ENCODE results near the gene GFOD1.
"Not testable (repeated sequence)": the region's sequence is repeated elsewhere in the genome, so short reads cannot be mapped to it uniquely, and the experiment has no call there.

GFOD1 gene

DNA sequence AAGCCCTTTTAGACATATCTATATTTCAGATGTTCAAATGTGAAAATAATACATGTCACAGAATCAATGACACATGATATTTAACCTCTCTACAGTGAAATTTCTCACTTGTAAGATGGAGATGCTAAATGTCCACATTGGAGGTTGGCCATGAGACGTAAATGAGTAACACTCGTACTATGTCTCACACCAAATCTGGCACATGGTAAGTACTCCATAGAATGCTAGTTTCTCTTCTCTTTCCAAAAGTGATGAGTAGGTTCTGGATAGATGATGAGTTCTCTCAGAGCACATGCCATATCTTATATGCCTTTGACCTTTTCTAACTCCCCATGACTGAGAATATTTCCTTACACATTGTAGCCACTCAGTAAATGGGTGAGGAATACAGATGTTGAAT, 17.7 kb downstream of the GFOD1 start:
- H3K27ac ChIP-seq: no peak overlapping the region
- no peak overlapping the region for H3K4me3 ChIP-seq

DNA sequence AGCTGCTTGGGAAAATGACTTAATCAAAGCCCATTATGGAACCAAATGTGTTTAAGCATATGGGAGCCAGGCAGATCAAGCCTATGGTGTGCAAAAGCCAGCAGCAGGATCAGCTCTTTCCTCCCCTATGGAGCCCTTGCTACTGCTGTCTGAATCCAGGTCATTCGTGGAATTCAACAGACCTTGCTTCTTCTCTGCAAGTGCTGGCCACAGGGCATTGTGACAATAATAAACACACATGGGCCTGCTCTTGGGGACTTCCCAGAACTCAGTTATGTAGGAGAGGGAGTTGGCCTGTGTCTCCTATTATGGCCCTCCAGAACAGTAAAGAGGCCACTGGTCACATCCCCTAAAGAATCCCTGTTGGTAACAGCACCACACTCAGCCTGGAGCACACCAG, 18.6 kb downstream of the GFOD1 start:
- Histone ChIP-seq H3K27ac (no peak overlapping the region), H3K4me3 (no peak overlapping the region)

DNA sequence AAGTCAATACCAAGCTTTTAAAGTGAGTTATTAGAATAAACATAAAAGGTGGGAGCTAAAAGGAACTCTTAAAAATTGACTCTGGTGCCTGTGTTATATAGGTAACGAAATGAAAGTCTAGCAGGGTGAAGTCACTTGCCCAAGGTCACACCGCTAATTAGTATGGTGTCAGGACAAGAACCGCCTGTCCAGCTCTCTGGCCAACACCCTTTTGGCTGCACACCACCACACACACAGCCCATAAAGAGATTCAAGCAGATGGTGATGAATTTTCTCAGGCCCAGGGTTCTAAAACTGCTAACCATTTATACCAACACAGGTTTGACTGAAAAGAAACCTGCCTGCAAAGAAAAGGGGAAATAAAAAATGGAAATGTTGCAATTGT, 20.2 kb downstream of the GFOD1 start:
- Histone ChIP-seq H3K4me3 (no peak overlapping the region), H3K27ac (no peak overlapping the region)

DNA sequence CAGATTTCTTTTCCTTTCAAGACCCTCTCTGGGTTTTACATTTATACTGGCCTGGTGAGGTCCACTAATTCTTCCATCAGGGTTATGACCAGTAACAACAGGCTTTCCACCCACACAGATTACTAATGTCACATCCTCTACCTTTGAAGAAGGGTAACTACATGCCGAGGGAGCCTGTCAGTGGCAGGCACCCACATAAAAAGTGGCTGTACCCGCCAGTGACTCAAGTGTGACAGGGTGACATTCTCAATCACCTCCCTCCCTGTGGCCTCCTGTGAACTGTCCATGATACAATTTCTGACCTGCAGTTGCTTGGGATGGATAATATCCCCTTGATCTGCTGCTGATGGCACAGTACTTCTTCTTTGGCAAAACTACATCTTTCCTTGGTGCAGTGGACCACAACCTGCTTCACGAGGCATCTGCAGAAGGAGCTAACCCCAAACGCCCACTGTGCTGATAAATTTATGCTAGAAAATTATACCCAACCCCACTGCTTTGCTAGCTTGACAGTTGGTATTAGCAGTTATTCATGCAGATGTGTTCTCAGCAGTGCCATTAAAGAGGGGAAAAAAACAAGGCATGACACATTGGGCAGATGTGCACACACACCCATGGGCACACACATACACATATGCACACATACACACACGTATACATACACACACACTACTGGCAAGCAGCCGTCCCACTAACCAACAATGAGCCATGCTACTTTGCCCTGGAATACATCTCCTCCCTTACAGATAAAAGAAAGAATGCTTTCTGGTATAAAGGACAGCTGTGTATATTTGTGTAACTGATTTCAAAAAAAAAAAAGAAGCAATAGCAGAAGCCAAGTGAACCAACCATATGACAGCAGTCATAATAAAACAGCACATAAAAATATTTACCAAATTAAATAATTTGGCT, 20.8 kb downstream of the GFOD1 start:
- Histone ChIP-seq H3K27ac (no peak overlapping the region), H3K4me3 (no peak overlapping the region)

DNA sequence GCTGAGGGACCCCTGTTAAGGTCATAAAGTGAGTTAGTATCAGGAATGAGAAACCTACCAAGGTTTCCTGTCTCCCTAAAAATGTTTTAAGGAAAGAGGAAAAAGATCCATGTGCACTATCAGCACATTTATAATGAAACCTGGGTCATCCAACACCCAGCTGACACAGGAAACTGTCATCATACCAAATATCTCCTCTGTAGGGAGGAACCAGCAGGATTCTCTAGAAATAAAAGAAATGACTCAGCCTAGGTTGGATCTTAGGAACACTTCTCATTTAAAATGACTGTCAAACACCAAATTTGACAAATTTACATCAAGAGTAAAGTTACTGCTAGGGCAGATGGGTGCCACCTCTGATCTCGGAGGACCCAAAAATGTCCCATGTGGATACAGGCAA, 21.7 kb downstream of the GFOD1 start:
- Histone ChIP-seq H3K27ac (peak overlapping the region in 1 of 21 experiments; percentile 6), H3K4me3 (no peak overlapping the region)

DNA sequence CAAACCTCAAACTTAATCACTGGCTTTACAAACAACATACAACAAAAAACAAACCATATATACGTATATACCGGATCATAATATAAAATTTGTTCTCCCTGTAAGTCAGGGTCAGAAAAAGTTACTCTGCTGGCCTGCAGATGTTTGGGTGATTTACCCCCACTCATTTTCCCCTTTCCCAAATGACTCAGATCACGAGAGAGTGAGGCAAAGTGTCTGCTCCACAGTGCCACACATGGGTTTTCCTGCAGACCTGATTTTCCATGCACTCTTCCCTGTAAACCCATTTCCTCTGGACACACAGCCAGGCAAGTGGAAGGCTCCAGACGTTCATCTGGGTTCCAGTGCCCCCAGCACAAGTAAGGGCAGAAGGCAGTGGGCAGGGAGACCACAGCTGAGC, 23.5 kb downstream of the GFOD1 start:
- H3K4me3 ChIP-seq: no peak overlapping the region
- H3K27ac ChIP-seq: no peak overlapping the region

DNA sequence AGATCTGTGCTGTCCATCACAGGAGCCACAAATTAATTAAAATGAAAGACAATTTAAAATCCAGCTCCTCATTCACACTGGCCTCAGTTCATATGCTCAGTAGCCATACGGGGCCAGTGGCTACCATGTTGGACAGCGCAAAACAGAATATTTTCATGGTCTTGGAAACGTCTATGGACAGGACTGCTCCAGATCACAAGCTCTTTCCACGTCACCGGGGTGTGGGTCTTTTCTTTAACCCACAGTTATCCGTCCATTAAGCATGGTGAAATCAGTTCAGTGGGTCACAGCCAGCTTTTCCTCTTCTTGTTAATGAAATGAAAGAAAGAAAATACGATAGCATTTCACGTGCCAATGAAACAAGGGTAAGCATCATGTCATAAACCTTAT, 24.1 kb downstream of the GFOD1 start:
- Histone ChIP-seq H3K4me3 (no peak overlapping the region), H3K27ac (no peak overlapping the region)

DNA sequence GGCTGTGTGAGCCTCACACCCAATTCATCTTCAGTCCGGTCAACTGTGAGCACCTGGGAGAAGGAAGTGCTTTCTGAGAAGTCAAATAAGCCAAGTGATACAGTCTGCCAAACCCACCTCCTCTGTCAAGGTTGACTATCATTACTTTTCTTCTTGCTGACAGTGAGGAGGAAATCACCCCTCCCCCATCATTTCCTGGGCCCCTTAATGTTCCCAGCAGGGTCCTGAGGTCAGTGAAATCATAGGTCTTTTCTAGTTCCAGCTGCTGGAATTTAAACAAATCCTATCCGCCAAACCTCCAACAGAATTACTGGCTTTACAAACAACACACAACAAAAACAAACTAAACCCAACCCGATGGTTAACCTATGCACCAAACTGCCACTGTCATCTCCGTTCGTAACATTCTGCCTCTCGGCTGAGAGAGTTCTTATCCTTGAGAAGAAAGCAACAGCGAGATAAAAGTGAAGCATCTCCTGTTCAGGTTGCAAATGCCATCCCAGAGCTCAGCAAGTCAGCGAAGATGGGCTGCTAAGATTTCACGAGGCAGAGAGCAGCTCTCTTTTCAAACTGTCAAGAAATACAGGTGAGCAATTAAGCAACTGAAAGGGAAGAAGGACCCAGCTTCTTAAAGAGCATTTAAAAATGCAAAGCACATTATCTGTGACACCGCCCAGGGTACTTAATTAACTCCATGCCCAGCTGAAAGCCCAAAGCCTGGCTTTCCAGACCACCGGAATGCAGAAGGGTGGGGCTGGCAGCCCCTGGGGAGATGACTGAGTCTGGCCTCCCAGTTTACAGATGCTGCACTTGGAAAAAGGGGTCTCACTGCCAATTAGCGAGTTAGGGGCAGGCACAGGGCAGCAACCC, 24.7 kb downstream of the GFOD1 start:
- Histone ChIP-seq H3K27ac (no peak overlapping the region), H3K4me3 (no peak overlapping the region)

DNA sequence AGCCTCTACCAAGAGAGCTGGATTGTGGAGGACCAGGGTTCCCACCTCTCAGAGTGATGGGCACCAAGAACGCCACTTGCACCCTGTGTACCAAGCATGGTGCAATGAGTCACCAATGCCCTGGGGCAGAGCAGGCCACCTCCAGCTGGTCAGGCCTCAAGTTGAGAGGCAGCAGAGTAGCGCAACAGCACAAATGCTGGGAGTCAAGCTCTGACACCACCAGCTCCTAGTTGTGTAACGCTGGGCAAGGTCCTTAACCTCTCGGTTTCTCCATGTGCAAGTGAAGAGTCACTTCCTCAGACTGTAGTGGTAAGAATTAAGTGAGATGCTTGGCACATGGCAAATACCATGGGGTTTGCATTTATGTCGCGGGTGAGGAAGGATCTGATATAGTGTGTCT, 25.6 kb downstream of the GFOD1 start:
- H3K27ac ChIP-seq: peak overlapping the region in 1 of 21 experiments; percentile 25
- no peak overlapping the region for H3K4me3 ChIP-seq

DNA sequence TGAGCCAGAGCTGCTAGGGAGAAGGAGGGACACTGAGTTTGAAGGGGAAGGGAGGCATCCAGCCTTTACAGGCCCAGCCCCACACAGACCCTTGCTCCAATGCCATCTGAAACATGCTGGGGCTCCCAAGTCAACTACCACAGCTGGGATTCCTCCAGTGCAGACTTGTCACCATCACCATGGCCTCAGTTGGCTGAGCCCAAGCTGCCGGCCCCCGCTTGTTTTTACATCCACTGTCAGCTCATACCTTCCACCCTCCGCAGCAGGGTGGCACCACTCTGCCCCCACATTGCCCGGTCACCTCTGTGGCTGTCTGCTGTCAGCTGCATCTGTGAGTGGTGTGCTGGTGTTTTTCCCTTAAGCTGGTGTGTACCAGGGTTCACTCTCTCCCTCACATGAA, 26.1 kb downstream of the GFOD1 start:
- Histone ChIP-seq H3K4me3 (no peak overlapping the region), H3K27ac (peak overlapping the region in 1 of 21 experiments; percentile 25)

DNA sequence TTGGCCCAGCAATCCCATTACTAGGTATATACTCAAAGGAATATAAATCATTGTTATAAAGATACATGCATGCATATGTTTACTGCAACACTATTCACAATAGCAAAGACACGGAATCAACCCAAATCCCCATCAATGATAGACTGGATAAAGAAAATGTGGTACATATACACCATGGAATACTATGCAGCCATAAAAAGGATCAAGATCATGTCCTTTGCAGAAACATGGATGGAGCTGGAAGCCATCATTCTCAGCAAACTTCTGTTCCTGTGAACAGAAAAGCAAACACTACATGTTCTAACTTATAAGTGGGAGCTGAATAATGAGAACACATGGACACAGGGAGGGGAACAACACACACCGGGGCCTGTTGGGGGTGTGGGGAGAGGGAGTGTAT, 27.1 kb downstream of the GFOD1 start:
- H3K27ac ChIP-seq, H3K4me3 ChIP-seq: not testable (repeated sequence)

DNA sequence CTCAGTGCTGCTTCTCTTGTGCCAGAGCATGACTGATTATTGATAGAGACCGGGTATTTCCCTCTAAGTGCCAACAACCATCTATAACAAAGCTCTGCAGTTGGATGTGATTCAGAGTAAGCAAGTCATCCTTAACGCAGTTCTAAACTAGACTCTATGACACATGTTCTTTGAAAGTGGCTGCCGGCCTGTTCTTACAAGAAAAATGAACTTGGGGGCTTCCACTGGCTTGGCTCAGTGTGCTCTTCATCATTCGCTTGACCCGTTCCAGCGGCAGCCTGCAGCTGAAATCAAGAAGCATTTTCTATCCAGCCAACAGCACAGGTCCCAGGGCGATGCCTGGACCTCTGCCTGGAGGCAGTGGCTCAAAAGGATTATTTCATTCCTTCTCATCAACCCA, 29.8 kb downstream of the GFOD1 start:
- Histone ChIP-seq H3K4me3 (no peak overlapping the region), H3K27ac (no peak overlapping the region)

DNA sequence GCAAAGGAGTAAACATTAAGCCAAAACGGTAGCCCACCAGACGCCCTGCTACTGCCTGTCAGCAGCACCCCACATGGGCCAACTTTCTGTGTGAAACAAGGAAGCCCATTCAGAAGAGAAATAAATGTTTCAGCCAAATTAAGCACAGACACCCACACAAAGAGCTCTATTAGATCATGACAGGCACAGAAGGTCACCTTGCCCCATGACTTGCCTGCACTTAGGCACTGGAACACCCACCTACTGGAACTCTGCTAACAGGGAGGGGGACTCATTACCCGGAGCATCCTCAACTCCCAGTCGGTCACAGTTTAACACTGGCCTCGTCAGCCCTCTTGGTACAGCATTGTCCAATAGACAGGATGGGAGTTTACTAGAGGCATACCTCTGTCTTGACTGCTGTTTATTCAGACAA, 31.8 kb downstream of the GFOD1 start:
- H3K27ac ChIP-seq: peak overlapping the region in 7 of 21 experiments; percentile 7 to 66 (median 22)

DNA sequence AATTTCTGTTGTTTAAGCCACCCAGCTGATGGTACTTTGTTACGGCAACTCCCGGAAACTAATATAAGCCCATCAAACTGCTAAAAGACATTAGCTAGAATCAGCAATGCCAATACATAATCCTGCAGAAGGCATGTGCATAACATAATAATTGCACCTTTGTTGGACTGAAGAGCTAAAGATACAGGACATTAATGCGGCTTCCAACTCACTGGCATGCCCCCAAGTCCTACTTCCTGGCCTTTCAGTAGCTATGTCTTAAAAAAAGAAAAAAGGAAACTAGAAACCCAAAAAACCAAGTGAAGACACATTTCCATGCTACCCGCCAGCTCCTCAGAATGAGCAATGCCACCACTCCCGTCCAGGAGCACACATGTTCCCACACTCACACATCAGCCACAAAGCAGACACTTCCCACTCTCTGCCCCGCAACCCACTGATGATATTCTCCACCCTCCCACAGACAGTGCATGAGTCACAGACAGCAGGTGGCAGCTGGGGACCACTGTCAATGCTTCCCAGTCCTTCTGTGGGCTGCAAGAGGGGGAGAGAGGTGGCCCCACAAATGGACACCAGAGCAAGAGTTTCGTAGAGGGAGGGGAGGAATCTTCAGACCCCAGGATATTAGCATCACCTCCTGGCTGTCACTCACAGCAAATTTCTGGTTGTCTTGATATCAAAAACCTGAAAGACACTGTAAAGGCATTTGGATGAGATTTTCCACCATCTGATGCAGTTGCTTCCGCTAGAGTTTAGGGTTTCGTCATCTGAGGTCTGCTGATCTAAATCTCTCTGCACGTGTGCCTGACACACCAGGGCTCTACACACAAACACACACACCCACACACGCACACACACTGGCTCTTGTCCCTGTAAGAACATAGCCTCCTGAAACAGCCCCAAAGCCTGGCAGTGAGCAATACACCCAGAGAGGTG, 32.8 kb downstream of the GFOD1 start:
- H3K27ac ChIP-seq: peak overlapping the region in 10 of 21 experiments; percentile 2 to 66 (median 48)
- no peak overlapping the region for H3K4me3 ChIP-seq

More for the DNA sequence above, 31.8 kb downstream of the GFOD1 start:
- no peak overlapping the region for H3K4me3 ChIP-seq

DNA sequence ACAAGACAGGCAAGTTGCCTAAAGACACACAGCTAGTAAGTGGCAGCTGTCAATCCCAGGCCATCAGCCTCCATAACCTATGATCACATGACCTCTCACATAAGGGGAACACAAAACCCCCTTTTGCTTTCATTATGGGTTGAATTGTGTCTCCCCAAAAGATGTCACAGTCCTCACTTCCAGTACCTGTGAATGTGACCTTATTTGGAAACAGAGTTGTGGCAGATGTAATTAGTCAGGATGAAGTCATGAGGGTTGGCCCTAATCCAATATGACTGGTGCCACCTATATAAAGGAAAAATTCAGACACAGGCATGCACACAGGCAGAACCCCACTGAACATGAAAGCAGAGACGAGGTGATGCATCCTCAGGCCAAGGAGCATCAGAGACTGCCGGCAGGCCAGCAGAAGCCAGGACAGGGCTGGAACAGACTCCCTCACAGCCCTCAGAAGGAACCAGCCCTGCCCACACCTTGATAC, 33.6 kb downstream of the GFOD1 start:
- peak overlapping the region in 8 of 21 experiments; percentile 27 to 66 (median 51) for H3K27ac ChIP-seq

DNA sequence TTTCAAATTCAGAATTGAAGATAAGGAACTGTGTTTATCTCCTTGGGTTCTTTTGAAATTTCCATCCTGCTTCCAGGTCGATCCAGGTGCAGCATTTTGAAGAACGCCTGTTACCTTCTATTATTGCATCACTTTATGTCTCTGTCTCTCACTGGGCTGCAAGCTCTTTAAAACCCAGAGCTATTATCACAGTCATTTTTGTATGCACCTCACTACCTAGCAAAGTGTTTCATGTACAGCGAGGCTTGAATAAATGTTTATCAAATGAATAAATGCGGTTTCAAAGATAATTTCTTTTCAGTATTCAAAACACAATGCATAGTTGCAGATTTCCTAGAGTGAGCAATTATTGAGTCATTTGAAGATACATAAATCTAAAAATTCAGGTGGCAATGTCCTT, 34.2 kb downstream of the GFOD1 start:
- Histone ChIP-seq H3K27ac (peak overlapping the region in 1 of 21 experiments; percentile 66), H3K4me3 (no peak overlapping the region)

More for the DNA sequence above, 33.6 kb downstream of the GFOD1 start:
- H3K4me3 ChIP-seq: no peak overlapping the region

DNA sequence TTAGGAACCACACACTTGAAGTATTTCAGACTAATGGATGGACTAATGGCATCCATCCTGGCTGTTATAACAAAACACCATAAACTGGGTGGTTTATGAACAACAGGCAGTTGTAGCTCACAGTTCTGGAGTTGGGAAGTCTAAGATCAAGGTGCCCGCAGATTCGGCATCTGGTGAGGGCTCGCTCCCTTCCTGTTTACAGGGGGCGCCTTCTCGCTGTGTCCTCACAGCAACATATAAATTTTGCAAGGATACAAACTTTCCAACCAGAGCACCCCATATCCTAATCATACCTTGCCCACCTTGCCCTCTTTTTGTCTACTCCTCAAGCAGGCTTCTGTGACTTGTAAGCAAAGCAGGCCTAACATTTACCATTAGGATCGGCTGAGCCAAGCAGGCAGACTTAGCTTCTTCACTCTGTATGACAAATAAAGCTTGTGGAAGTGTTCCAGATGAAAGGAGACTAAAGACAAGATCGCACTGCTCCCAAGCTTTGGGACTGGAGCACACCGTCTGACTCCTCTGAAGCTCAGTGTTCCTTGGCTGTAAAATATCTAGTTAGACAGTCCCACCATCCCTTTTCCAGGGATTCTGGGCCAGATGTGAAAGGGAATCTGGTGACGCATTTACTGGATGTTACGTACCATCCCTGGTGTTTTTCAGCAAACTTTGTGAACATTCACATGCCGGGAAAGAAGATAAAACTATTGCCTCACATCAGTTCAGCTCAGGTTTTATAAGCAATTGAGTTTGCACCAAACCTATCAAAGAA, 34.9 kb downstream of the GFOD1 start:
- no peak overlapping the region for H3K27ac ChIP-seq
- no peak overlapping the region for H3K4me3 ChIP-seq

DNA sequence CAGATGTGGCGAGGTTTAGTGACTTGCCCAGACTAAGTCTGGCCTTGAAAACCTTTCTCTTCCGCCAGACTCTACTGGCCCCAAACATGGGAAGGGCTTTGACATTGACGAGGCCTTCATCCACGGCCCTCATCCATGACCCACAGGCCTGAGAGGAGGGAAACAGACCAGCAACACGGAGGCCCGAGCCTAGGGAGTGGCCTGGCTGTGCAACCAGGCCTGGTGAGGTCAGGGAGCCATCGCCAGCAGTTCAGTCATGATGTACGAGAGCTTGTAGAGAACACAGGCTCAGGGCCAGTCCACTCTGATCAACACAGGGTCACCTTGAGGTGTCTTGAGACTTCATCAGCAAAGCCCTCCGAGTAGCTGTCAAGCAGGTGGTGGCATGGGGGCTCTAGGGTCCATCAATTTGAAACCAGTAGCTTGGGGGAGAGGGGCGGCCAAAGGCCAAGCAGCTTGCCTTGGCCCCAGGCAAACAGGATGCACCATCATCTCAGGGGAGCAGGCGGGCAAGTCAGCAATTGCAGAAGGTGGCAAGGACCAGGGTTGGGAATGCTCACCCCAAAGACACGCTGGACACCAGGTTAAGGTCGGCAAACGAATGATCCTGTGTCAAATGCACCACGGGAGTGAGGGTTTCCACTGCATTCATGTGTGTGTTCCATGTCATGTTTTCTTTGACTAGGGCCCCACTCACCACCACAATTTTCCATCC, 36.1 kb downstream of the GFOD1 start:
- no peak overlapping the region for H3K27ac ChIP-seq

More for the DNA sequence above, 36.1 kb downstream of the GFOD1 start:
- H3K4me3 ChIP-seq: no peak overlapping the region

All from skin epidermis (tissue), 12 donors.